ENCODE measurements around the gene S1PR4. TPM values are rescaled to one million over a fixed set of nuclear protein-coding genes. Genes with fewer than 3 reads are reported as not detected.

The S1PR4 gene
- total RNA-seq, 1 experiment from 2014 or later, result 0.26 TPM

DNA sequence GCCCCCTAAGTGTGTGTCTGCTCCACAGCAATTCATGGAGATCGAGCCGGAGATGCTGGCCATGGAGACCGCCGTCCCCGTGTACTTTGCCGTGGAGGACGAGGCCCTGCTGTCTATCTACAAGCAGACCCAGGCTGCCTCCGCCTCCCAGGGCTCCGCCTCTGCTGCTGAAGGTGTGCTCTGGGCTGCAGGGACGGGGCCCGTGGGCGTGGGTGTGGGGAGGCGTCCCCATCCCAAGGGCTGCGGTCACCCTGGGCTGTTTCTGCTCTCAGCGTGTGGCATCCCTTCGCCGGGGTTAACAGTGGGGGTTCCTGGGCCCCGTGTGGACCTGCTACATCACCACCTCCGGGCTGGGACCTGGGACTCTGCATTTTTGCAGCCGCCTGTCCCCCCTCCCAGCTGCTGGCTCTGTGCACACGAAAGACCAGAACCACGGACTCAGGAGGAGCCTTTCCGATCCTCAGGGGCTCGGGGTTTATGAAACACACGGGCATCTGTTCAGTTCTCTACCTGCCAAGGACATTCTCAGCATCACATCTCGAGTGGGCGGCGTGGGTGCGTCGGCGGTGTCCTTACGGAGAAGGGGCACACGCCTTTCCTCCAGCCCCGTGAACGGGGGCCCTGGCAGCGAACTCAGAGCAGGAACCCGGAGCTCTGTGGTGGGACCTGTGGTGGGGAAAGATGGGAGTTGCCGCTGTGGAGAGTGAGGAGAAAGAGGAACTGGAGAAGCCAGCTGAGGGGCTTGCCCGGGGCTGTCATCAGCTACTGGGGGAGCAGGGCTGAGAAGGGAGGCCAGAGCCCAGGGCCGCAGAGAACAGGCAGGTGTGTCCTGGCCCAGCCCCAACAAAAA lies 14.9 kb downstream of the S1PR4 start:
- Histone ChIP-seq H3K4me1 (ENCODE audit: control insufficient read depth, insufficient read depth, low read length) (no peaks in the 10 kb centered on the region), H3K4me3 (ENCODE audit: low read depth in 2 of 2, low read length in 2 of 2) (no peak overlapping the region), H3K36me3 (ENCODE audit: control insufficient read depth, insufficient read depth, low read length) (no peaks in the 10 kb centered on the region), H3K27me3 (ENCODE audit: control insufficient read depth, insufficient read depth, low read length) (no peaks in the 10 kb centered on the region), H3K9me3 (ENCODE audit: control insufficient read depth, insufficient read depth, low read depth, low read length) (no peaks in the 10 kb centered on the region), H3K27ac (ENCODE audit: low read length) (no peak overlapping the region)
- ATAC-seq, result no peak
- intact Hi-C loops (cut with micrococcal nuclease; ENCODE audit: unreplicated experiment), result no loop called here
- ChIA-PET POLR2A (no interaction called here), CTCF (no interaction called here)
- BruUV-seq (replicated peaks), result TSS peak; percentile 54
- TF ChIP-seq REST (IDR thresholded peaks at IDR 0.05; ENCODE audit: insufficient read depth in 1 of 2, low read depth in 2 of 2, low read length in 1 of 2) (no peak), SIN3A (IDR thresholded peaks at IDR 0.05; ENCODE audit: borderline replicate concordance, insufficient read depth, low read depth, low read length) (no peak), CTCF (IDR thresholded peaks at IDR 0.05) (no peak), POLR2AphosphoS5 (IDR thresholded peaks at IDR 0.05; ENCODE audit: low read depth, low read length) (no peak), TCF7L2 (IDR thresholded peaks at IDR 0.05; ENCODE audit: low read depth, low read length) (no peak)
- no peak for DNase-seq (ENCODE audit: low read depth, low spot score)
- in situ Hi-C loops (cut with HindIII; ENCODE audit: low pct_unique_long_range_greater_than_20kb, low sequenced_read_pairs), result no loop called here

DNA sequence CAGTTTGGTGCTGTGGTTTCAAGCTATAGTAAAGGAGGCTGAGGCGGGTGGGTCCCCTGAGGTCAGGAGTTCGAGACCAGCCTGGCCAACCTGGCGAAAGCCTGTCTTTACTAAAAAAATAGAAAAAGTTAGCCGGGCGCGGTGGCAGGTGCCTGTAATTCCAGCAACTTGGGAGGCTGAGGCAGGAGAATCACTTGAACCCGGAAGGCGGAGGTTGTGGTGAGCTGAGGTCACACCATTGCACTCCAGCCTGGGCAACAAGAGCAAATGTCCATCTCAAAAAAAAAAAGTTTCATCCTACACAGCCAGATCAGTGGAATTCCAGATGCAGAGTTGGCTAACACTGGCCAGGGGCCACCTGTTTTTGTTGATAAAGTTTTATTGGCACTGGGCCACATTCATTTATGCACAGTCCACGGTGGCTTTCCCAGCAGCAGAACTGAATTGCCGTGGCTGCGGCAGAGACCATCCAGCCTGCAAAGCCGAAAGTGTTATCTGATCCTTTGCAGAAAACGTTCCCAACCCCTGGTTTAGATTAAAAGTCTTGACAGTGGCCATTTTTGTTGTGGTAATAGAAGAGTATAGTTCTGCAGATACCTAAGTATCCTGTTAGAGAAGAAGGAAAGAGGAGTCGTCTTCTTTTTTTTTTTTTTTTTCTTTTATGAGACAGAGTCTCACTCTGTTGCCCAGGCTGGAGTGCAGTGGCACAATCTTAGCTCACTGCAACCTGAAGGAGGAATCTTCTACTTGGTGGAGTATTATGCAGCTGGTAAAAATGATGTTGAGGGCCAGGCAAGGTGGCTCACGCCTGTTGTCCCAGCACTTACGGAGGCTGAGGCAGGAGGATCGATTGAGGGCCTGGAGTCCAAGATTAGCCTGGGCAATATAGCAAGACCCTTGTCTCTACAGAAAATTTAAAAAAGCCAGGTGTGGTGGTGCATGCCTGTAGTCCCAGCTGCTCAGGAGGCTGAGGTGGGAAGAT lies 15.8 kb downstream of the S1PR4 start:
- H3K9me3 ChIP-seq (ENCODE audit: control insufficient read depth, insufficient read depth, low read depth, low read length), result no peaks in the 10 kb centered on the region
- no peak overlapping the region for H3K4me3 ChIP-seq (ENCODE audit: low read depth in 2 of 2, low read length in 2 of 2)
- ChIA-PET CTCF (no interaction called here), POLR2A (no interaction called here)
- TF ChIP-seq SIN3A (IDR thresholded peaks at IDR 0.05; ENCODE audit: borderline replicate concordance, insufficient read depth, low read depth, low read length), result no peak
- TF ChIP-seq REST (IDR thresholded peaks at IDR 0.05; ENCODE audit: insufficient read depth in 1 of 2, low read depth in 2 of 2, low read length in 1 of 2), result no peak
- no peak for TF ChIP-seq POLR2AphosphoS5 (IDR thresholded peaks at IDR 0.05; ENCODE audit: low read depth, low read length)
- TF ChIP-seq TCF7L2 (IDR thresholded peaks at IDR 0.05; ENCODE audit: low read depth, low read length), result no peak
- TF ChIP-seq CTCF (IDR thresholded peaks at IDR 0.05), result no peak
- no peak overlapping the region for H3K27ac ChIP-seq (ENCODE audit: low read length)
- intact Hi-C loops (cut with micrococcal nuclease; ENCODE audit: unreplicated experiment), result no loop called here
- ATAC-seq (no peak), DNase-seq (ENCODE audit: low read depth, low spot score) (no peak)
- no peaks in the 10 kb centered on the region for H3K4me1 ChIP-seq (ENCODE audit: control insufficient read depth, insufficient read depth, low read length)
- in situ Hi-C loops (cut with HindIII; ENCODE audit: low pct_unique_long_range_greater_than_20kb, low sequenced_read_pairs), result no loop called here
- H3K36me3 ChIP-seq (ENCODE audit: control insufficient read depth, insufficient read depth, low read length), result no peaks in the 10 kb centered on the region
- H3K27me3 ChIP-seq (ENCODE audit: control insufficient read depth, insufficient read depth, low read length), result no peaks in the 10 kb centered on the region
- BruUV-seq (replicated peaks), result no TSS peak
